ENCODE results near the gene CLASRP.

Gene CLASRP

GRCh38 chr19:45071969-45072790 lies 33.3 kb downstream of the CLASRP start:
- Histone ChIP-seq H3K36me3 (ENCODE audit: control insufficient read depth, insufficient read depth, low read length) (peaks cover 10% of the 10 kb centered on the region), H3K27me3 (ENCODE audit: control insufficient read depth, insufficient read depth, low read length, poor library complexity, severe bottlenecking) (peaks cover 22% of the 10 kb centered on the region), H3K27ac (ENCODE audit: insufficient read depth, low read depth, low read length, poor library complexity, severe bottlenecking) (no peak overlapping the region), H3K4me3 (ENCODE audit: insufficient read depth, low read depth, low read length) (no peak overlapping the region), H3K9me3 (ENCODE audit: control insufficient read depth, low read length) (no peaks in the 10 kb centered on the region), H3K4me1 (ENCODE audit: control insufficient read depth, insufficient read depth, low read length) (peaks cover 22% of the 10 kb centered on the region)
- WGBS, 2 experiments: 93 to 94% methylated on average over 34 of the region's 34 CpGs

- Histone ChIP-seq H3K27ac (ENCODE audit: insufficient read depth, low read depth, low read length, poor library complexity, severe bottlenecking) (no peak overlapping the region), H3K36me3 (ENCODE audit: control insufficient read depth, insufficient read depth, low read length) (peaks cover 4% of the 10 kb centered on the region), H3K4me3 (ENCODE audit: insufficient read depth, low read depth, low read length) (peak overlapping the region; percentile 27), H3K4me1 (ENCODE audit: control insufficient read depth, insufficient read depth, low read length) (peaks cover 23% of the 10 kb centered on the region), H3K27me3 (ENCODE audit: control insufficient read depth, insufficient read depth, low read length, poor library complexity, severe bottlenecking) (peaks cover 27% of the 10 kb centered on the region), H3K9me3 (ENCODE audit: control insufficient read depth, low read length) (no peaks in the 10 kb centered on the region)
- 26 to 29% methylated on average over 11 of the region's 11 CpGs for WGBS, 2 experiments
Observed at GRCh38 chr19:45074744-45075300, 36.0 kb downstream of the CLASRP start.

- peak overlapping the region; percentile 31 for H3K4me3 ChIP-seq (ENCODE audit: insufficient read depth, low read depth, low read length)
- WGBS, 2 experiments: 2 to 3% methylated on average over 23 to 26 of the region's 26 CpGs
Observed at GRCh38 chr19:45075301-45076028, 36.6 kb downstream of the CLASRP start.

GRCh38 chr19:45076029-45076850 lies 37.4 kb downstream of the CLASRP start, which contains the start of gene ZNF296:
Gene ZNF296, minus strand, starts transcription at chr19:45076478. Its CDS starts 105 bp downstream, at chr19:45076373.
- Histone ChIP-seq H3K27me3 (ENCODE audit: control insufficient read depth, insufficient read depth, low read length, poor library complexity, severe bottlenecking) (peaks cover 27% of the 10 kb centered on the region), H3K27ac (ENCODE audit: insufficient read depth, low read depth, low read length, poor library complexity, severe bottlenecking) (no peak within 1 kb of the TSS), H3K36me3 (ENCODE audit: control insufficient read depth, insufficient read depth, low read length) (peaks cover 4% of the 10 kb centered on the region), H3K4me1 (ENCODE audit: control insufficient read depth, insufficient read depth, low read length) (peaks cover 30% of the 10 kb centered on the region), H3K4me3 (ENCODE audit: insufficient read depth, low read depth, low read length) (peak within 1 kb of the TSS; percentile 31), H3K9me3 (ENCODE audit: control insufficient read depth, low read length) (no peaks in the 10 kb centered on the region)
- WGBS, 2 experiments: 1 to 2% methylated on average over 81 of the region's 81 CpGs

More at GRCh38 chr19:45075301-45076028, 36.6 kb downstream of the CLASRP start:
- Histone ChIP-seq H3K36me3 (ENCODE audit: control insufficient read depth, insufficient read depth, low read length) (peaks cover 4% of the 10 kb centered on the region), H3K27ac (ENCODE audit: insufficient read depth, low read depth, low read length, poor library complexity, severe bottlenecking) (no peak overlapping the region), H3K9me3 (ENCODE audit: control insufficient read depth, low read length) (no peaks in the 10 kb centered on the region), H3K27me3 (ENCODE audit: control insufficient read depth, insufficient read depth, low read length, poor library complexity, severe bottlenecking) (peaks cover 27% of the 10 kb centered on the region), H3K4me1 (ENCODE audit: control insufficient read depth, insufficient read depth, low read length) (peaks cover 30% of the 10 kb centered on the region)

GRCh38 chr19:45076851-45077730 lies 38.2 kb downstream of the CLASRP start:
- Histone ChIP-seq H3K27ac (ENCODE audit: insufficient read depth, low read depth, low read length, poor library complexity, severe bottlenecking) (no peak overlapping the region), H3K9me3 (ENCODE audit: control insufficient read depth, low read length) (no peaks in the 10 kb centered on the region), H3K4me1 (ENCODE audit: control insufficient read depth, insufficient read depth, low read length) (peaks cover 30% of the 10 kb centered on the region), H3K36me3 (ENCODE audit: control insufficient read depth, insufficient read depth, low read length) (no peaks in the 10 kb centered on the region), H3K4me3 (ENCODE audit: insufficient read depth, low read depth, low read length) (peak overlapping the region; percentile 31), H3K27me3 (ENCODE audit: control insufficient read depth, insufficient read depth, low read length, poor library complexity, severe bottlenecking) (peaks cover 27% of the 10 kb centered on the region)
- 68 to 71% methylated on average over 15 of the region's 15 CpGs for whole genome bisulfite sequencing, 2 experiments

- Histone ChIP-seq H3K4me3 (ENCODE audit: insufficient read depth, low read depth, low read length) (peak overlapping the region; percentile 86), H3K36me3 (ENCODE audit: control insufficient read depth, insufficient read depth, low read length) (no peaks in the 10 kb centered on the region), H3K27me3 (ENCODE audit: control insufficient read depth, insufficient read depth, low read length, poor library complexity, severe bottlenecking) (peaks cover 27% of the 10 kb centered on the region), H3K4me1 (ENCODE audit: control insufficient read depth, insufficient read depth, low read length) (peaks cover 30% of the 10 kb centered on the region), H3K27ac (ENCODE audit: insufficient read depth, low read depth, low read length, poor library complexity, severe bottlenecking) (no peak overlapping the region), H3K9me3 (ENCODE audit: control insufficient read depth, low read length) (no peaks in the 10 kb centered on the region)
- 63 to 68% methylated on average over 10 of the region's 10 CpGs for WGBS, 2 experiments
Observed at GRCh38 chr19:45078390-45079062, 39.7 kb downstream of the CLASRP start.

- H3K27ac ChIP-seq (ENCODE audit: insufficient read depth, low read depth, low read length, poor library complexity, severe bottlenecking): peak within 1 kb of the TSS; percentile 39
- H3K4me1 ChIP-seq (ENCODE audit: control insufficient read depth, insufficient read depth, low read length): peaks cover 30% of the 10 kb centered on the region
- 0 to 1% methylated on average over 61 of the region's 61 CpGs for WGBS, 2 experiments
- H3K27me3 ChIP-seq (ENCODE audit: control insufficient read depth, insufficient read depth, low read length, poor library complexity, severe bottlenecking): peaks cover 27% of the 10 kb centered on the region
- H3K9me3 ChIP-seq (ENCODE audit: control insufficient read depth, low read length): no peaks in the 10 kb centered on the region
- peak within 1 kb of the TSS; percentile 86 for H3K4me3 ChIP-seq (ENCODE audit: insufficient read depth, low read depth, low read length)
- no peaks in the 10 kb centered on the region for H3K36me3 ChIP-seq (ENCODE audit: control insufficient read depth, insufficient read depth, low read length)
Observed at GRCh38 chr19:45079063-45079910, 40.4 kb downstream of the CLASRP start, which contains the start of gene GEMIN7. Gene GEMIN7, plus strand, starts transcription at chr19:45079260. Its CDS starts 10,855 bp downstream, at chr19:45090115.

GRCh38 chr19:45079911-45080370 lies 41.1 kb downstream of the CLASRP start:
- Histone ChIP-seq H3K4me3 (ENCODE audit: insufficient read depth, low read depth, low read length) (peak overlapping the region; percentile 86), H3K9me3 (ENCODE audit: control insufficient read depth, low read length) (no peaks in the 10 kb centered on the region), H3K27me3 (ENCODE audit: control insufficient read depth, insufficient read depth, low read length, poor library complexity, severe bottlenecking) (peaks cover 27% of the 10 kb centered on the region), H3K36me3 (ENCODE audit: control insufficient read depth, insufficient read depth, low read length) (no peaks in the 10 kb centered on the region), H3K4me1 (ENCODE audit: control insufficient read depth, insufficient read depth, low read length) (peaks cover 23% of the 10 kb centered on the region), H3K27ac (ENCODE audit: insufficient read depth, low read depth, low read length, poor library complexity, severe bottlenecking) (peak overlapping the region; percentile 26)
- 1 to 3% methylated on average over 6 of the region's 6 CpGs for WGBS, 2 experiments

All from ectodermal cell (in vitro differentiated cells).